Measurements from ENCODE around the gene SLC25A21. TPM values are rescaled to one million over a fixed set of nuclear protein-coding genes. Genes with fewer than 3 reads are reported as not detected.

SLC25A21 gene
- total and polyA plus RNA-seq, 2 experiments from 2014 or later: 10.6 to 12.1 TPM

DNA sequence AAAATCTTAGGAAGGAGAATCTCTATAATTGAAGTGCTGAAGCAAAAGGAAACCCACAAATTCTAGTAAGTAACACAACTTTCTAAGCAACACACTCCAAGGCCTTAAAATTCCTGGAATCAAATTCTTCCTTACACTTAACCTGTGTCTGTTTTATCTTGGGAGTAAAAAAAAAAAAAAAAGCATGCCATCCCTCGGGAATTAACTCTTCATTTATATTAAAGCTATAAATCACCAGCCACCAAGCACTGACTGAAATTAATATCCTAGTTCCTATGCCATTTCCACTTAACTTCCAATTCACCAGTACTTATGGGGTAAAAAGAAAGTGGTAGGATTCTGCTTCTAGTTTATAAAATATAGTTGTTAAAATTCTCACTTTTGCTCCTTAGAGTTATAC is 238.1 kb downstream of the SLC25A21 start:
- Histone ChIP-seq H3K79me2 (replicated peaks; ENCODE audit: insufficient read depth) (no peaks in the 10 kb centered on the region), H3K4me3 (no peak overlapping the region), H4K20me1 (replicated peaks; ENCODE audit: insufficient read depth) (no peaks in the 10 kb centered on the region), H3K36me3 (ENCODE audit: insufficient read depth) (no peaks in the 10 kb centered on the region), H3K27ac (ENCODE audit: low read depth) (no peak overlapping the region), H3K27me3 (ENCODE audit: insufficient read depth) (no peaks in the 10 kb centered on the region), H3K4me2 (no peak overlapping the region), H3F3A (replicated peaks; ENCODE audit: low read depth) (no peaks in the 10 kb centered on the region), H3K4me1 (ENCODE audit: insufficient read depth) (peaks cover 13% of the 10 kb centered on the region; the same call in 1 of the 2 replicates), H2AFZ (no peak overlapping the region), H3K9me2 (ENCODE audit: insufficient read depth) (no peaks in the 10 kb centered on the region)
- DNase-seq (ENCODE audit: low spot score): no peak
- no peak for ATAC-seq
- Mint-ChIP-seq H3K27ac (no peak overlapping the region), H3K27me3 (ENCODE audit: insufficient read depth, low read depth, poor library complexity) (peaks cover 2% of the 10 kb centered on the region), H3K9me3 (no peaks in the 10 kb centered on the region), H3K4me3 (no peak overlapping the region), H3K36me3 (ENCODE audit: low read depth) (no peaks in the 10 kb centered on the region), H3K4me1 (peaks cover 18% of the 10 kb centered on the region)
- TF ChIP-seq, protein P1, sequence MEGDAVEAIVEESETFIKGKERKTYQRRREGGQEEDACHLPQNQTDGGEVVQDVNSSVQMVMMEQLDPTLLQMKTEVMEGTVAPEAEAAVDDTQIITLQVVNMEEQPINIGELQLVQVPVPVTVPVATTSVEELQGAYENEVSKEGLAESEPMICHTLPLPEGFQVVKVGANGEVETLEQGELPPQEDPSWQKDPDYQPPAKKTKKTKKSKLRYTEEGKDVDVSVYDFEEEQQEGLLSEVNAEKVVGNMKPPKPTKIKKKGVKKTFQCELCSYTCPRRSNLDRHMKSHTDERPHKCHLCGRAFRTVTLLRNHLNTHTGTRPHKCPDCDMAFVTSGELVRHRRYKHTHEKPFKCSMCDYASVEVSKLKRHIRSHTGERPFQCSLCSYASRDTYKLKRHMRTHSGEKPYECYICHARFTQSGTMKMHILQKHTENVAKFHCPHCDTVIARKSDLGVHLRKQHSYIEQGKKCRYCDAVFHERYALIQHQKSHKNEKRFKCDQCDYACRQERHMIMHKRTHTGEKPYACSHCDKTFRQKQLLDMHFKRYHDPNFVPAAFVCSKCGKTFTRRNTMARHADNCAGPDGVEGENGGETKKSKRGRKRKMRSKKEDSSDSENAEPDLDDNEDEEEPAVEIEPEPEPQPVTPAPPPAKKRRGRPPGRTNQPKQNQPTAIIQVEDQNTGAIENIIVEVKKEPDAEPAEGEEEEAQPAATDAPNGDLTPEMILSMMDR (conservative IDR thresholded peaks at IDR 0.05; ENCODE audit: low read depth in 2 of 2): no peak
- TF ChIP-seq EZH2phosphoT487 (IDR thresholded peaks at IDR 0.05; ENCODE audit: unreplicated experiment): no peak
- no peak for TF ChIP-seq CREB1 (CRISPR knock-in tag; IDR thresholded peaks at IDR 0.05; ENCODE audit: low read depth)
- no peak for TF ChIP-seq JUNB (IDR thresholded peaks at IDR 0.05; ENCODE audit: unreplicated experiment)

DNA sequence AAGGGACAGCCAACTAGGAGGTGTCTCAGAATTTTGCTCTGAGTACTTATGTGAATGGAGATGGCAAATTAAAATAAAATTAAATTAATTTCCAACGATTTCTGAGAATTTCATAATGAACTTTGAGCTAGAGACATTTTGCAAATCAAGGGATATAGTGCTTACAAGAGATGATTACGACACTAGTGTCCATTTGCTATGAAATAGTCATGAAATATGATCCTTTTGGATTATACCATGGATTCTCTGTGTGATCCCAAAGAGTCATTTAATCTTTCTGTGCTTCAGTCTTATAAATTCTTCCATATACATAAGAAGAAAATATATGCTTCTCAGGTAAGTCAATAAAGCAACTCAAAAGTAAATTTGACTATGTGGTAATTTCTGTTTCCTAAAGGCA is 240.6 kb downstream of the SLC25A21 start:
- Histone ChIP-seq H3K79me2 (replicated peaks; ENCODE audit: insufficient read depth) (no peaks in the 10 kb centered on the region), H3K4me3 (no peak overlapping the region), H3K27ac (ENCODE audit: low read depth) (no peak overlapping the region), H3K36me3 (ENCODE audit: insufficient read depth) (no peaks in the 10 kb centered on the region), H3F3A (replicated peaks; ENCODE audit: low read depth) (no peaks in the 10 kb centered on the region), H4K20me1 (replicated peaks; ENCODE audit: insufficient read depth) (no peaks in the 10 kb centered on the region), H3K27me3 (ENCODE audit: insufficient read depth) (no peaks in the 10 kb centered on the region), H2AFZ (no peak overlapping the region), H3K4me1 (ENCODE audit: insufficient read depth) (peaks cover 9% of the 10 kb centered on the region; the same call in 1 of the 2 replicates), H3K9me2 (ENCODE audit: insufficient read depth) (no peaks in the 10 kb centered on the region), H3K4me2 (no peak overlapping the region)
- peaks cover 4% of the 10 kb centered on the region for H3K27me3 Mint-ChIP-seq (ENCODE audit: insufficient read depth, low read depth, poor library complexity)
- no peak for ATAC-seq
- no peak overlapping the region for H3K4me3 Mint-ChIP-seq
- peaks cover 18% of the 10 kb centered on the region for H3K4me1 Mint-ChIP-seq
- H3K36me3 Mint-ChIP-seq (ENCODE audit: low read depth): no peaks in the 10 kb centered on the region
- no peak for DNase-seq (ENCODE audit: low spot score)
- H3K27ac Mint-ChIP-seq: no peak overlapping the region
- no peaks in the 10 kb centered on the region for H3K9me3 Mint-ChIP-seq
- TF ChIP-seq CREB1 (CRISPR knock-in tag; IDR thresholded peaks at IDR 0.05; ENCODE audit: low read depth) (no peak), EZH2phosphoT487 (IDR thresholded peaks at IDR 0.05; ENCODE audit: unreplicated experiment) (no peak), ZNF114 (CRISPR knock-in tag; IDR thresholded peaks at IDR 0.05) (no peak), JUNB (IDR thresholded peaks at IDR 0.05; ENCODE audit: unreplicated experiment) (no peak), NANOG (IDR thresholded peaks at IDR 0.05; ENCODE audit: borderline replicate concordance) (no peak)
- TF ChIP-seq, protein P1 (conservative IDR thresholded peaks at IDR 0.05; ENCODE audit: low read depth in 2 of 2): no peak
- TF ChIP-seq, protein P2, sequence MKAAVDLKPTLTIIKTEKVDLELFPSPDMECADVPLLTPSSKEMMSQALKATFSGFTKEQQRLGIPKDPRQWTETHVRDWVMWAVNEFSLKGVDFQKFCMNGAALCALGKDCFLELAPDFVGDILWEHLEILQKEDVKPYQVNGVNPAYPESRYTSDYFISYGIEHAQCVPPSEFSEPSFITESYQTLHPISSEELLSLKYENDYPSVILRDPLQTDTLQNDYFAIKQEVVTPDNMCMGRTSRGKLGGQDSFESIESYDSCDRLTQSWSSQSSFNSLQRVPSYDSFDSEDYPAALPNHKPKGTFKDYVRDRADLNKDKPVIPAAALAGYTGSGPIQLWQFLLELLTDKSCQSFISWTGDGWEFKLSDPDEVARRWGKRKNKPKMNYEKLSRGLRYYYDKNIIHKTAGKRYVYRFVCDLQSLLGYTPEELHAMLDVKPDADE (IDR thresholded peaks at IDR 0.05): no peak

Data from GM23338 (cell line).